GM12878 (cell line): Measurements from ENCODE around the gene PTGES3L. TPM values are rescaled to one million over a fixed set of nuclear protein-coding genes. Genes with fewer than 3 reads are reported as not detected.
A peak's percentile ranks its signal among the peaks of the same experiment; 100 is the strongest.

ENCODE experiments used
- EP300 ChIP-seq, 2 experiments: fragments of 150-350 bp in 1 of 2; IDR thresholded peaks; 2 replicates each; pipeline ENCODE4 v1.6.1; 2011 to 2012; ENCODE audit warnings: low read depth in 2 of 2, low read length in 2 of 2, borderline replicate concordance in 1 of 2, improper control_type of control experiment in 1 of 2, inconsistent platforms in 1 of 2; ENCODE audit not compliant: control insufficient read depth in 1 of 2
- HDGF ChIP-seq: fragments of 450-650 bp; IDR thresholded peaks from 2 replicates; pipeline ENCODE4 v1.6.1; 2016; ENCODE audit warnings: antibody characterized with exemption
- PML ChIP-seq: IDR thresholded peaks from 2 replicates; pipeline ENCODE4 v1.6.1; 2012; ENCODE audit warnings: low read length, inconsistent platforms
- POLR2AphosphoS5 ChIP-seq: IDR thresholded peaks from 2 replicates; pipeline ENCODE4 v1.6.1; 2011; ENCODE audit warnings: mild to moderate bottlenecking, low read length, inconsistent platforms
- RB1 ChIP-seq: fragments of 450-650 bp; formaldehyde crosslinking; IDR thresholded peaks from 2 replicates; pipeline ENCODE4 v1.6.1; 2017; ENCODE audit warnings: mild to moderate bottlenecking, borderline replicate concordance
- RCOR1 ChIP-seq: conservative IDR thresholded peaks from 2 replicates; pipeline ENCODE4 v1.6.1; 2012; ENCODE audit warnings: low read depth, low read length, improper control_type of control experiment
- SIN3A ChIP-seq: IDR thresholded peaks from 2 replicates; pipeline ENCODE4 v1.6.1; 2012; ENCODE audit warnings: low read depth, low read length, improper control_type of control experiment
- SMAD5 ChIP-seq: IDR thresholded peaks from 2 replicates; pipeline ENCODE4 v1.6.1; 2016; ENCODE audit warnings: antibody characterized with exemption, low read depth
- SP1 ChIP-seq: IDR thresholded peaks from one replicate; pipeline ENCODE4 v1.6.1; 2011; ENCODE audit warnings: low read depth, low read length
- ZBTB40 ChIP-seq: fragments of 450-650 bp; IDR thresholded peaks from 2 replicates; pipeline ENCODE4 v1.6.1; 2016; ENCODE audit warnings: mild to moderate bottlenecking, moderate library complexity, borderline replicate concordance
- polyA plus RNA-seq, 11 experiments: library from polyadenylated mRNA; depleted of rRNA in 4 of 11; unstranded in 6 of 11; stranded (reverse) in 5 of 11; fragments of >200 nt; fragmentation: Nextera tagmentation in 4 of 11; fragmentation: Illumina TruSeq in 1 of 11; extraction: Ambion mirVana in 4 of 11; extraction: Trizol in 1 of 11; gene quantifications; 1 replicate in 1 of 11; 2 replicates in 10 of 11; pipeline versions ENCODE4 v1.2.1 to v1.2.3, GENCODE V29; 2011 to 2016; ENCODE audit warnings: inconsistent platforms in 2 of 11, missing spikeins in 2 of 11, low read depth in 1 of 11
- total RNA-seq, 4 experiments: library from RNA; depleted of rRNA in 3 of 4; stranded (reverse); fragments of >200 nt in 3 of 4; fragmentation: Illumina TruSeq in 1 of 4; extraction: Trizol in 1 of 4; gene quantifications; 2 replicates each; pipeline versions ENCODE4 v1.2.1 to v1.2.3, GENCODE V29; 2013 to 2021

The PTGES3L gene
- total and polyA plus RNA-seq, 10 of the 15 experiments (the other 5 are each of a cell fraction or from before 2014, with no cell fraction given): 0.11 to 2.3 (median 0.98) TPM

- 0 out of 2 replicates have a peak, but pooled peaks have one; percentile 15 for TF ChIP-seq RB1
- TF ChIP-seq HDGF: peak; percentile 82
- TF ChIP-seq ZBTB40: peak; percentile 32; the same call in 1 of the 2 replicates
- 0 out of 2 replicates have a peak, but pooled peaks have one; percentile 33 for TF ChIP-seq SMAD5
- no peak for TF ChIP-seq RCOR1
- no peak for TF ChIP-seq SP1
- TF ChIP-seq POLR2AphosphoS5: peak; percentile 94
- TF ChIP-seq PML: peak; percentile 76; the same call in 1 of the 2 replicates
- TF ChIP-seq SIN3A: peak; percentile 65
- peak in 1 of 2 experiments; percentile 30; a peak in 1 of 4 replicates for TF ChIP-seq EP300 (IDR thresholded peaks at IDR 0.05; ENCODE audit: borderline replicate concordance in 1 of 2, control insufficient read depth in 1 of 2, low read depth in 2 of 2, low read length in 2 of 2)
Observed at GRCh38 chr17:43006639-43007551, 27.0 kb upstream of the PTGES3L start, which contains the start of gene IFI35 (continued).
